ENCODE results near the gene ARID3B.

The ARID3B gene

GRCh38 chr15:74552773-74553441, 11.9 kb downstream of the ARID3B start:
- DNase-seq (ENCODE audit: extremely low read depth, low read depth) = no peak
- TF ChIP-seq, protein P1, sequence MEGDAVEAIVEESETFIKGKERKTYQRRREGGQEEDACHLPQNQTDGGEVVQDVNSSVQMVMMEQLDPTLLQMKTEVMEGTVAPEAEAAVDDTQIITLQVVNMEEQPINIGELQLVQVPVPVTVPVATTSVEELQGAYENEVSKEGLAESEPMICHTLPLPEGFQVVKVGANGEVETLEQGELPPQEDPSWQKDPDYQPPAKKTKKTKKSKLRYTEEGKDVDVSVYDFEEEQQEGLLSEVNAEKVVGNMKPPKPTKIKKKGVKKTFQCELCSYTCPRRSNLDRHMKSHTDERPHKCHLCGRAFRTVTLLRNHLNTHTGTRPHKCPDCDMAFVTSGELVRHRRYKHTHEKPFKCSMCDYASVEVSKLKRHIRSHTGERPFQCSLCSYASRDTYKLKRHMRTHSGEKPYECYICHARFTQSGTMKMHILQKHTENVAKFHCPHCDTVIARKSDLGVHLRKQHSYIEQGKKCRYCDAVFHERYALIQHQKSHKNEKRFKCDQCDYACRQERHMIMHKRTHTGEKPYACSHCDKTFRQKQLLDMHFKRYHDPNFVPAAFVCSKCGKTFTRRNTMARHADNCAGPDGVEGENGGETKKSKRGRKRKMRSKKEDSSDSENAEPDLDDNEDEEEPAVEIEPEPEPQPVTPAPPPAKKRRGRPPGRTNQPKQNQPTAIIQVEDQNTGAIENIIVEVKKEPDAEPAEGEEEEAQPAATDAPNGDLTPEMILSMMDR (IDR thresholded peaks at IDR 0.05; ENCODE audit: low read depth, low read length) = no peak

- TF ChIP-seq, protein P1 (IDR thresholded peaks at IDR 0.05; ENCODE audit: low read depth, low read length) = no peak
- no peak for DNase-seq (ENCODE audit: extremely low read depth, low read depth)
Observed at GRCh38 chr15:74555192-74555591, 14.2 kb downstream of the ARID3B start.

DNA sequence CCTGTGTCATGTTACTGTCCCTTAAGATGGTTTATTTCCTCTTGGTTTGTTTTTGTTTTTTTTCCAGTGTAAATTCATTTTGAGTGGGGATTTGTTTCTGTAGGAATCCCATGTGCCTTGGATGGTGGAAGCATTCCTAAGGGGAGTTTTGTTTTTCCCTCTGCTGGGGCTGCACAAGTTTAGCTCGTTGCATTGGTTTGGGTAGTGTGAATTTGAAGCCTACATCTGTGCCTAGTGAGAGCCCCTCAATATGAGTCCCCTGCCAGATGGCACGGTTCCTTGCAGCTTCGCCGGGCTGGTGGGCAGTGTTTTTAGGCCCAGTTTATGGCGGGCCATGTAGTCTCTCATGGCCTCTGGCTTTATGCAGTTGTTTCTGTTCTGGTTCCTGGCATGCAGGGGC, 17.7 kb downstream of the ARID3B start:
- TF ChIP-seq, protein P1 (IDR thresholded peaks at IDR 0.05; ENCODE audit: low read depth, low read length) = no peak
- no peak for DNase-seq (ENCODE audit: extremely low read depth, low read depth)

- no peak for DNase-seq (ENCODE audit: extremely low read depth, low read depth)
- TF ChIP-seq, protein P1 (IDR thresholded peaks at IDR 0.05; ENCODE audit: low read depth, low read length) = no peak
Observed at GRCh38 chr15:74563442-74563841, 22.4 kb downstream of the ARID3B start.

GRCh38 chr15:74564182-74564581, 23.2 kb downstream of the ARID3B start:
- no peak for DNase-seq (ENCODE audit: extremely low read depth, low read depth)
- TF ChIP-seq, protein P1 (IDR thresholded peaks at IDR 0.05; ENCODE audit: low read depth, low read length) = no peak

GRCh38 chr15:74565381-74566085, 24.5 kb downstream of the ARID3B start:
- DNase-seq (ENCODE audit: extremely low read depth, low read depth) = no peak
- TF ChIP-seq, protein P1 (IDR thresholded peaks at IDR 0.05; ENCODE audit: low read depth, low read length) = no peak

- TF ChIP-seq, protein P1 (IDR thresholded peaks at IDR 0.05; ENCODE audit: low read depth, low read length) = no peak
- no peak for DNase-seq (ENCODE audit: extremely low read depth, low read depth)
Observed at GRCh38 chr15:74568594-74568993, 27.6 kb downstream of the ARID3B start.
